ENCODE data around the gene ARSG. TPM values are rescaled to one million over a fixed set of nuclear protein-coding genes. Genes with fewer than 3 reads are reported as not detected.

The ARSG gene
- total RNA-seq, 2 experiments from 2014 or later = 26.1 to 53.0 TPM

DNA sequence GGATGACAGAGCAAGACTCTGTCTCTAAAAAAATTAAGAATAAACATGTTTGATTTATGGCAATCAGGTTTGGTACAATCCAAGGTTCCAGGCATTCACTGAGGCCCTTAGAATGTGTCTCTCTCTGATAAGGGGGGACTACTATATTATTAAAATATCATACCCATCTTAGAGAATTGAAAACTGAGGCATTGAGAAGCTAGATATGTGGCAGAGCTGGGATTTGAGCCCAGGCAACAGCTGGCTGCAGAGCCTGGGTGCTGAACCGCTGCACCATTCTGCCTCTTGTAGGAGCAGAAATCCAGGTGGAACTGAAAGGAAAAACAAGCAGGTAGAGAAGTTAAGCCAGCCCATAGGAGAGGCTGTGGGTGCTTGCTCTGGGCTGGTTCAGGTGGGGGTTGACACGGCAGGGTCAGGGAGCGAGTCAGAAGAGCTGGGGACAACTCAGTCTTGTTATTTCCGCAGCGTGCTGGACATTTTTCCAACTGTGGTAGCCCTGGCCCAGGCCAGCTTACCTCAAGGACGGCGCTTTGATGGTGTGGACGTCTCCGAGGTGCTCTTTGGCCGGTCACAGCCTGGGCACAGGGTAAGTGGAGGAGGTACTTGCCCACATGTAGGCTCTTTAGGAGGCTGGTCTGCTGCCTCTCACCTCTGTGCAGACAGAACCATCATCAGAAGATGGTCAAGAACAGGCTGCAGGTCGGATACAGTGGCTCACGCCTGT, 103.5 kb downstream of the ARSG start:
- TF ChIP-seq EZH2phosphoT487 (IDR thresholded peaks at IDR 0.05; ENCODE audit: borderline replicate concordance, low read depth, low read length) (no peak), CTCF (conservative IDR thresholded peaks at IDR 0.05; ENCODE audit: low read length) (no peak)
- intact Hi-C loops (cut with micrococcal nuclease; ENCODE audit: unreplicated experiment) = loop anchor here (5.0 kb wide), 1 partner anchor 52 kb away; no protein-coding TSS in a partner anchor
- Histone ChIP-seq H3K9me2 (ENCODE audit: insufficient read depth, low read length) (no peaks in the 10 kb centered on the region), H3K4me1 (ENCODE audit: insufficient read depth, low read length, poor library complexity, severe bottlenecking) (peaks cover 18% of the 10 kb centered on the region), H2AFZ (ENCODE audit: low read length) (no peak overlapping the region), H3K9me3 (ENCODE audit: low read length) (no peaks in the 10 kb centered on the region; the same call in 1 of the 2 replicates), H3K36me3 (ENCODE audit: insufficient read depth, low read length) (no peaks in the 10 kb centered on the region; the same call in 1 of the 2 replicates), H3K4me3 (ENCODE audit: low read depth, low read length, poor library complexity, severe bottlenecking) (no peak overlapping the region), H3K27ac (ENCODE audit: low read depth, low read length, poor library complexity, severe bottlenecking) (no peak overlapping the region), H3K4me2 (ENCODE audit: low read length) (no peak overlapping the region), H4K20me1 (ENCODE audit: insufficient read depth, low read length) (no peaks in the 10 kb centered on the region), H3K79me2 (ENCODE audit: insufficient read depth, low read depth, low read length) (no peaks in the 10 kb centered on the region)
- no peak for DNase-seq (ENCODE audit: low spot score)
- ChIA-PET POLR2A (interaction anchor here (0.5 to 1.6 kb wide), 6 partner anchors 10 to 212 kb away, joined by 3 to 5 read pairs (median 4); no protein-coding TSS in a partner anchor), CTCF (ENCODE audit: unreplicated experiment) (interaction anchor here (0.9 to 1.0 kb wide), 2 partner anchors 119 to 130 kb away, joined by 3 read pairs; no protein-coding TSS in a partner anchor)
- BruUV-seq (replicated peaks) = no TSS peak

DNA sequence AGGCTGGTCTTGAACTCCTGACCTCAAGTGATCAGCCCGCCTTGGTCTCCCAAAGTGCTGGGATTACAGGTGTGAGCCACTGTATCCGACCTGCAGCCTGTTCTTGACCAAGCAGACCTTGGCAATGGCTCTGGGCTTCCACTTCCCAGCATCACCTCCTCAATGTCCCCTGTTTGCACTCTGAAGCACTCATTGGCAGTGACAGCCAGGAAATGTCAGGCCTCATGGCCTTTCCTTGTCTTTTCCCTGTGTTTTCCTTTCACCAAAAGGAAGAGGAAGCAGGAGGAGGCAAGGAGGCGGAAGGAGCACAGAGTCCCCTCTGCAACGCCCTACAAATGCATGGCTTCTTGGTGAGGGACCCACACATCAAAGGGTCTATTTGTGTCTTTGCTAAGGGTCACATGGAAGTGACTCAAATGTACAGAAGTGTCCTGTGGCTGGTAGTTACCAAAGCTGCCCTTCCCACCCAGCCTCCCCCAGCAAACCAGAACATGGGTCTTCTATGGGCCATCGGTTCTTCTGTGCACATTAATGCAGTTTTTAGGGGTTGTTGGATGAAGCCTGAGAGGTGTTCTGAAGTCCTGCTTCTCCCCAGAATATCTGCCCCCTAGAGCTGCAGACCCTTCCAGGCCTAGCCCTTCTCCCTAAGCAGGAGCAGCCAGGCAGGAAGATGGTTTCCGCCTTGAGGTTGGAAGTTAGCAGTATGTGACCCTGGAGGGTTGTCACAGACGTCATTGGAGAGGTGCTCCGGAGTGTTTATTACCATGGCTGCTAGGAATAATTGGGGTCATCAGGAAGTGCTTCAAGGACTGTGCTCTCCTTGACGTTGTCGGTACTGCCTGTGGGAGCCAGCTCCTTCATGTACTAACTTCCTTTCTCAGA, 105.2 kb downstream of the ARSG start:
- Histone ChIP-seq H2AFZ (ENCODE audit: low read length) (no peak overlapping the region), H3K9me3 (ENCODE audit: low read length) (no peaks in the 10 kb centered on the region; the same call in 1 of the 2 replicates), H3K4me1 (ENCODE audit: insufficient read depth, low read length, poor library complexity, severe bottlenecking) (peaks cover 30% of the 10 kb centered on the region), H3K36me3 (ENCODE audit: insufficient read depth, low read length) (no peaks in the 10 kb centered on the region; the same call in 1 of the 2 replicates), H3K4me2 (ENCODE audit: low read length) (no peak overlapping the region), H3K79me2 (ENCODE audit: insufficient read depth, low read depth, low read length) (no peaks in the 10 kb centered on the region), H3K9me2 (ENCODE audit: insufficient read depth, low read length) (no peaks in the 10 kb centered on the region), H3K27ac (ENCODE audit: low read depth, low read length, poor library complexity, severe bottlenecking) (no peak overlapping the region), H4K20me1 (ENCODE audit: insufficient read depth, low read length) (no peaks in the 10 kb centered on the region), H3K4me3 (ENCODE audit: low read depth, low read length, poor library complexity, severe bottlenecking) (no peak overlapping the region)
- intact Hi-C loops (cut with micrococcal nuclease; ENCODE audit: unreplicated experiment) = loop anchor here (5.0 kb wide), 1 partner anchor 54 kb away; no protein-coding TSS in a partner anchor
- ChIA-PET POLR2A (interaction anchor here (0.6 to 1.6 kb wide), 6 partner anchors 10 to 61 kb away, joined by 3 to 5 read pairs (median 4); partner anchors contain the start of gene WIPI1), CTCF (ENCODE audit: unreplicated experiment) (interaction anchor here (0.6 to 1.0 kb wide), 2 partner anchors 12 to 121 kb away, joined by 3 read pairs; no protein-coding TSS in a partner anchor)
- BruUV-seq (replicated peaks) = no TSS peak
- no peak for TF ChIP-seq CTCF (conservative IDR thresholded peaks at IDR 0.05; ENCODE audit: low read length)
- no peak for TF ChIP-seq EZH2phosphoT487 (IDR thresholded peaks at IDR 0.05; ENCODE audit: borderline replicate concordance, low read depth, low read length)
- no peak for DNase-seq (ENCODE audit: low spot score)
